Ovary (tissue), 9 donors: Measurements from ENCODE around the gene GAL3ST2. TPM values are rescaled to one million over a fixed set of nuclear protein-coding genes. Genes with fewer than 3 reads are reported as not detected.
"Not testable (repeated sequence)": the region's sequence is repeated elsewhere in the genome, so short reads cannot be mapped to it uniquely, and the experiment has no call there.

Experiments
- DNase-seq, 5 donors: peaks; one replicate each; pipeline ENCODE4 v3.0.0-alpha.2; 2019 to 2020
- H3K27ac ChIP-seq, 2 donors: fragments of 200-600 bp; one replicate each; pipeline versions ENCODE4 v1.5.1 to v1.8.0; 2019 to 2022
- H3K27me3 ChIP-seq: fragments of 200-600 bp; one replicate; pipeline ENCODE4 v1.8.0; 2022
- H3K36me3 ChIP-seq: fragments of 200-600 bp; sonication (generic); one replicate; pipeline ENCODE4 v1.5.1; 2019
- H3K4me1 ChIP-seq: one replicate; pipeline ENCODE4 v1.8.1; 2013; ENCODE audit warnings: mild to moderate bottlenecking, moderate library complexity; ENCODE audit not compliant: insufficient read depth
- H3K4me3 ChIP-seq: fragments of 200-600 bp; sonication (generic); one replicate; pipeline ENCODE4 v1.5.1; 2017
- H3K9me3 ChIP-seq, 2 donors: fragments of 200-600 bp in 1 of 2; sonication (generic) in 1 of 2; one replicate each; pipeline versions ENCODE4 v1.5.1 to v1.8.1; 2013 to 2019; ENCODE audit warnings: mild to moderate bottlenecking in 1 of 2, moderate library complexity in 1 of 2
- CTCF ChIP-seq, 3 donors: fragments of 450-650 bp in 2 of 3; fragments of 200-600 bp in 1 of 3; IDR thresholded peaks; one replicate each; pipeline versions ENCODE4 v1.5.1 to v1.8.0; 2016 to 2022; ENCODE audit warnings: antibody characterized with exemption in 3 of 3, mild to moderate bottlenecking in 1 of 3
- EP300 ChIP-seq: sonication (generic); formaldehyde crosslinking; IDR thresholded peaks from one replicate; pipeline ENCODE4 v1.6.1; 2017; ENCODE audit warnings: antibody characterized with exemption
- POLR2A ChIP-seq: fragments of 450-650 bp; IDR thresholded peaks from one replicate; pipeline ENCODE4 v1.6.1; 2017; ENCODE audit warnings: antibody characterized with exemption, mild to moderate bottlenecking, moderate library complexity
- WGBS, 3 donors: extraction: QIAGEN DNeasy Blood & Tissue Kit in 1 of 3; methylation state at CpG; one replicate each; pipeline versions ENCODE4 v1.1.5 to v1.1.7; 2013 to 2017; 5-methylcytosine and 5-hydroxymethylcytosine counted together
- intact Hi-C, 4 donors: fragments of 100-400 bp; cut with DNase I; formaldehyde crosslinking; loops; one replicate each; pipeline versions ENCODE4 v1.11.0 to v1.15.1; 2022 to 2023
- polyA plus RNA-seq, 2 donors: library from polyadenylated mRNA; stranded (reverse); fragments of 200-250 nt in 1 of 2; fragments of 350-450 nt in 1 of 2; fragmentation: Illumina TruSeq in 1 of 2; extraction: RNeasy Lipid Tissue Mini Kit (QIAGEN cat#74804) in 1 of 2; gene quantifications; one replicate each; pipeline ENCODE4 v1.2.3, GENCODE V29; 2013 to 2014
- total RNA-seq, 7 donors: library from RNA; depleted of rRNA in 2 of 7; stranded (reverse); fragments of >200 nt in 2 of 7; fragmentation: NEBNext Ultra II Directional in 3 of 7; extraction: Animal tissue kit (Norgen Biotek cat#: 25700) in 3 of 7; gene quantifications; one replicate each; pipeline versions ENCODE4 v1.1.0 to v1.2.4, GENCODE V29; 2016 to 2023
- donor health status: DM: no; HTN: no; CAD: no; lungs with moderate emphysema.
- donor health status: DM: no; HTN: no; CAD: no.
- donor health status: Bipolar disorder and iron deficiency.
- donor health status: DM: yes; HTN: yes; CAD: no.
- donor health status: DM: no; HTN: no; CAD: no.
- donor health status: DM: yes; HTN: yes; CAD: no.

The GAL3ST2 gene
- total and polyA plus RNA-seq, 9 donors, result 0.05 to 4.3 (median 0.57) TPM; not detected in 3

DNA sequence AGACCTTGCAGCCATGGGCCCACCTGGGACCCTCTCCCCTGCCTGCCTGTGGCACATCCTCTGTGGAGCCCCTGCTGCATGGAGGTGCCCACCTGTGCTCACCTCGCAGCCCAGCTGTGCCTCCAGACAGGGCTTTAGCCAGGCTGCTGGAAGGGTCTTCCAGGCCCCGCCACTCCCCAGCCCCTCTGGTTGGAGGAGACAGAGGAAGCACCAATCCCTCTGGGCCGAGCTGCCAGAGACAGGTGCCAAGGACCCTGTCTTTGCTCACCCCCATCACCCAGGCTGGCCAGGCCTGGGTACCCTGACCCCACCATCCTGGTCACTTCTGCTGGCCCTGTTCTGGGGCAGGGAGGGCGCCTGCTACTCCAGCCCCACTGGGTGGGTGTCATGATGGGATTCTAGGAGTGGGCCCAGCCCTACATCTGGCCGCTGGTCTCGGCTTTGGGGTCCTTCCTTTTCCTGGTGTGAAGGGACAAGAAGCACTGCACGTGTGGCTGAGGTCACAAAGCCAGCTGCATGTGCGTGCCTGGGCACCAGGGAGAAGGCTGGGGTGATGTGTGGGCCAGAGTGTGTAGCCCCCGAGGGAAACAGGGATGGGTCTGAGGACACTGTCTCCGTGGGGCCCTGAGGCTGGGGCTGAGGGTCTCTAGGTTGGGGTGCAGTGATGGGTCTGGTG lies 23.0 kb downstream of the GAL3ST2 start:
- H3K36me3 ChIP-seq, result no peaks in the 10 kb centered on the region
- peaks cover 2% of the 10 kb centered on the region for H3K4me1 ChIP-seq
- no peaks in the 10 kb centered on the region for H3K9me3 ChIP-seq
- no peaks in the 10 kb centered on the region for H3K27me3 ChIP-seq
- WGBS, 3 donors, result 87 to 92% (median 88%) methylated on average over 8 to 10 of the region's 10 CpGs
- no peak overlapping the region for H3K27ac ChIP-seq
- intact Hi-C loops, result no loop called here
- no peak overlapping the region for H3K4me3 ChIP-seq
- peak; percentile 7 to 28 (median 10) for DNase-seq
- no peak for TF ChIP-seq EP300
- TF ChIP-seq CTCF (IDR thresholded peaks at IDR 0.05), result no peak
- no peak for TF ChIP-seq POLR2A

- intact Hi-C loops, result not testable (repeated sequence)
- peak in 3 of 5 donors; percentile 4 to 31 (median 10) for DNase-seq
Observed at GRCh38 chr2:241800198-241800903, 23.7 kb downstream of the GAL3ST2 start.

GRCh38 chr2:241801611-241802420 lies 25.2 kb downstream of the GAL3ST2 start:
- peak in 3 of 5 donors; percentile 13 to 47 (median 16) for DNase-seq
- Histone ChIP-seq H3K4me1 (peaks cover 3% of the 10 kb centered on the region), H3K36me3 (no peaks in the 10 kb centered on the region), H3K9me3 (no peaks in the 10 kb centered on the region), H3K4me3 (no peak overlapping the region), H3K27ac (no peak overlapping the region), H3K27me3 (no peaks in the 10 kb centered on the region)
- TF ChIP-seq EP300, result no peak
- TF ChIP-seq CTCF (IDR thresholded peaks at IDR 0.05), result no peak
- no peak for TF ChIP-seq POLR2A
- intact Hi-C loops, result no loop called here
- 81 to 88% (median 83%) methylated on average over 43 to 44 of the region's 44 CpGs for WGBS, 3 donors

More at GRCh38 chr2:241800198-241800903, 23.7 kb downstream of the GAL3ST2 start:
- H3K9me3 ChIP-seq, H3K4me3 ChIP-seq, H3K27me3 ChIP-seq, H3K4me1 ChIP-seq, H3K27ac ChIP-seq, H3K36me3 ChIP-seq: not testable (repeated sequence)
- WGBS, 3 donors, result 65 to 78% (median 77%) methylated on average over 35 of the region's 35 CpGs

DNA sequence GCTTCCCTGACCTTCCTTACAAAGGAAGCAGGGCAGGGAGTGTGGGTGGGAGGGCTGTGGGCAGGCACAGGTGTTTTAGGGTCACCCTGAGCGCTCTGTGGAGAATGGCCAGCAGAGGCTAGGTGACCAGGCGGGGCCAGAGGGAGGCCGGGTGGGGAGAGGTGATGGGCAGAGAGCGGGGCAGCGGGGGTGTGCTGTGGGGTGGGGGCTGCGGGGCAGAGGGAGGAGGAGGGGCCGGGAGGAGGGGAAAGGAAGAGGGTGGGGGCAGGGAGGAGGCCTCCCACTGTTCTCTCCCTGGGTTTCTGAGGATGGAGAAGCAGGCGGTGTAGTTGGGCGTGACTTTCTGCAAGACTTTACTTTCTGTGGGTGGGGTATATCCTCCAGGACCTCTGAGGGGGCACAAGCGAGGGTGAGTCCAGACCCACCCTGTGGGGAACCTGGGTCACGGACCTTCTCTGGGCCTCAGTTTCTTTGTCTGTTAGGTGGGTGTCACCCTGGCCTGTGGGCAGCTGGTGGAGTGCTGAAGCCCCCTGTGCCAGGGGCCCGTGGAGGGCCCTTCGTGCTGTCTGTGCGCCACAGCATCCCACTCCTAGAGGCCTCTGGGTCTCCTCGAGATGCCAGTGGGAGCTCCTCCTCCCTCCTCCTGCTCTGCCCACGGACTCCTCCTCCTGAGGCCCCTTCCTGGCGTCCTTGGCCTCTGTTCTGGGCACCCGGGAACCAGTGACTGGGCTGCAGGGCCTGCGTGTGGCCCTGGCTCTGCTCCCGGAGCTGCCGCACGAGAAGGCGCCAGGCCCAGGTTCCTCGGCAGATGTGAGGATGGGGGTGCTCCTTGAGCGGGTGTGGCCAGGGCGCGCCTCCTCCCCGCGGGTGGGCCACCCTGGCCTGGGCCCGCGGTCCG lies 26.0 kb downstream of the GAL3ST2 start:
- WGBS, 3 donors, result 37 to 59% (median 51%) methylated on average over 24 to 32 of the region's 32 CpGs
- Histone ChIP-seq H3K4me1 (peaks cover 3% of the 10 kb centered on the region), H3K9me3 (no peaks in the 10 kb centered on the region), H3K27me3 (no peaks in the 10 kb centered on the region), H3K36me3 (no peaks in the 10 kb centered on the region), H3K4me3 (no peak overlapping the region), H3K27ac (no peak overlapping the region)
- DNase-seq, result peak in 3 of 5 donors; percentile 14 to 50 (median 19)
- TF ChIP-seq EP300 (no peak), CTCF (IDR thresholded peaks at IDR 0.05) (no peak), POLR2A (no peak)
- intact Hi-C loops, result no loop called here
